ENCODE measurements around the gene DST.
"Not testable (repeated sequence)": the region's sequence is repeated elsewhere in the genome, so short reads cannot be mapped to it uniquely, and the experiment has no call there.

Gene DST

GRCh38 chr6:56507517-56507916, 135.2 kb downstream of the DST start:
- no peak for TF ChIP-seq CTCF (IDR thresholded peaks at IDR 0.05; ENCODE audit: insufficient read depth, low read depth, low read length, missing control alignments)
- no peak for DNase-seq (ENCODE audit: low read depth)
- H3K4me3 ChIP-seq (ENCODE audit: low read depth, low read length), result no peak overlapping the region

GRCh38 chr6:56505512-56506260, 137.0 kb downstream of the DST start:
- no peak for TF ChIP-seq CTCF (IDR thresholded peaks at IDR 0.05; ENCODE audit: insufficient read depth, low read depth, low read length, missing control alignments)
- DNase-seq (ENCODE audit: low read depth), result no peak
- H3K4me3 ChIP-seq (ENCODE audit: low read depth, low read length), result no peak overlapping the region

GRCh38 chr6:56501993-56502392, 140.7 kb downstream of the DST start:
- no peak for TF ChIP-seq CTCF (IDR thresholded peaks at IDR 0.05; ENCODE audit: insufficient read depth, low read depth, low read length, missing control alignments)
- H3K4me3 ChIP-seq (ENCODE audit: low read depth, low read length), result no peak overlapping the region
- DNase-seq (ENCODE audit: low read depth), result no peak

GRCh38 chr6:56499095-56499494, 143.6 kb downstream of the DST start:
- TF ChIP-seq CTCF (IDR thresholded peaks at IDR 0.05; ENCODE audit: insufficient read depth, low read depth, low read length, missing control alignments), result no peak
- no peak for DNase-seq (ENCODE audit: low read depth)
- H3K4me3 ChIP-seq (ENCODE audit: low read depth, low read length), result no peak overlapping the region

GRCh38 chr6:56497691-56498090, 145.0 kb downstream of the DST start:
- no peak for TF ChIP-seq CTCF (IDR thresholded peaks at IDR 0.05; ENCODE audit: insufficient read depth, low read depth, low read length, missing control alignments)
- no peak overlapping the region for H3K4me3 ChIP-seq (ENCODE audit: low read depth, low read length)
- DNase-seq (ENCODE audit: low read depth), result no peak

- no peak for DNase-seq (ENCODE audit: low read depth)
- TF ChIP-seq CTCF (IDR thresholded peaks at IDR 0.05; ENCODE audit: insufficient read depth, low read depth, low read length, missing control alignments), result no peak
Observed at GRCh38 chr6:56497240-56497639, 145.4 kb downstream of the DST start.

GRCh38 chr6:56496650-56497049, 146.0 kb downstream of the DST start:
- DNase-seq (ENCODE audit: low read depth); H3K4me3 ChIP-seq (ENCODE audit: low read depth, low read length): not testable (repeated sequence)

More at GRCh38 chr6:56497240-56497639, 145.4 kb downstream of the DST start:
- H3K4me3 ChIP-seq (ENCODE audit: low read depth, low read length), result no peak overlapping the region
